Lower lobe of right lung (tissue), 2 donors: ENCODE measurements around the gene FAM118B. TPM values are rescaled to one million over a fixed set of nuclear protein-coding genes. Genes with fewer than 3 reads are reported as not detected.

Experiments used
- ATAC-seq, 2 donors: fragments of 200-7000 bp; cut with Tn5 transposase; one replicate each; pipeline ENCODE4 v1.9.1; 2020 to 2022; ENCODE audit warnings: mild to moderate bottlenecking in 2 of 2, moderate library complexity in 2 of 2
- DNase-seq: peaks from one replicate; pipeline ENCODE4 v3.0.0-alpha.2; 2020
- H3K27ac ChIP-seq: fragments of 200-600 bp; one replicate; pipeline ENCODE4 v1.8.0; 2022
- H3K27me3 ChIP-seq: fragments of 200-600 bp; one replicate; pipeline ENCODE4 v1.8.0; 2022; ENCODE audit warnings: low read depth
- H3K36me3 ChIP-seq: fragments of 200-600 bp; one replicate; pipeline ENCODE4 v1.8.0; 2022; ENCODE audit warnings: mild to moderate bottlenecking
- H3K4me1 ChIP-seq: fragments of 200-600 bp; one replicate; pipeline ENCODE4 v1.8.0; 2022
- H3K4me3 ChIP-seq: fragments of 200-600 bp; one replicate; pipeline ENCODE4 v1.8.0; 2022; ENCODE audit warnings: mild to moderate bottlenecking
- H3K9me3 ChIP-seq: fragments of 200-600 bp; one replicate; pipeline ENCODE4 v1.8.0; 2022
- CTCF ChIP-seq: fragments of 200-600 bp; IDR thresholded peaks from one replicate; pipeline ENCODE4 v1.8.0; 2022; ENCODE audit warnings: antibody characterized with exemption, mild to moderate bottlenecking
- intact Hi-C: fragments of 100-400 bp; cut with DNase I; formaldehyde crosslinking; loops from one replicate; pipeline ENCODE4 v1.11.0; 2022
- total RNA-seq: library from RNA; stranded (reverse); fragmentation: NEBNext Ultra II Directional; extraction: Animal tissue kit (Norgen Biotek cat#: 25700); gene quantifications from one replicate; pipeline ENCODE4 v1.2.1, GENCODE V29; 2021
- donor health status: DM: no; HTN: yes; CAD: no; lungs with severe emphysema.

Gene FAM118B
- total RNA-seq, 1 donor from 2014 or later, result 35.2 TPM

GRCh38 chr11:126231725-126232459 lies 20.3 kb downstream of the FAM118B start:
- Histone ChIP-seq H3K9me3 (no peaks in the 10 kb centered on the region), H3K36me3 (peaks cover 23% of the 10 kb centered on the region)
- ATAC-seq, result peak; percentile 92 to 97

GRCh38 chr11:126232683-126233082 lies 21.1 kb downstream of the FAM118B start:
- Histone ChIP-seq H3K4me1 (peaks cover 16% of the 10 kb centered on the region), H3K4me3 (no peak overlapping the region), H3K27me3 (no peaks in the 10 kb centered on the region), H3K9me3 (no peaks in the 10 kb centered on the region), H3K27ac (no peak overlapping the region), H3K36me3 (peaks cover 23% of the 10 kb centered on the region)
- TF ChIP-seq CTCF, result no peak
- DNase-seq, result no peak
- ATAC-seq, result no peak
- intact Hi-C loops, result no loop called here

More at GRCh38 chr11:126231725-126232459, 20.3 kb downstream of the FAM118B start:
- Histone ChIP-seq H3K4me1 (peaks cover 16% of the 10 kb centered on the region), H3K27me3 (no peaks in the 10 kb centered on the region), H3K27ac (no peak overlapping the region), H3K4me3 (no peak overlapping the region)
- no peak for TF ChIP-seq CTCF
- DNase-seq, result no peak
- intact Hi-C loops, result no loop called here

- ATAC-seq (no peak), DNase-seq (no peak)
- Histone ChIP-seq H3K4me1 (peaks cover 16% of the 10 kb centered on the region), H3K36me3 (peaks cover 30% of the 10 kb centered on the region), H3K27me3 (no peaks in the 10 kb centered on the region), H3K4me3 (no peak overlapping the region), H3K27ac (no peak overlapping the region), H3K9me3 (no peaks in the 10 kb centered on the region)
- TF ChIP-seq CTCF, result no peak
- intact Hi-C loops, result no loop called here
Observed at GRCh38 chr11:126233391-126233790, 21.8 kb downstream of the FAM118B start.

GRCh38 chr11:126246636-126247035 lies 35.1 kb downstream of the FAM118B start:
- H3K36me3 ChIP-seq, result peaks cover 59% of the 10 kb centered on the region
- ATAC-seq (no peak), DNase-seq (no peak)
- H3K4me3 ChIP-seq, result no peak overlapping the region
- H3K27ac ChIP-seq, result no peak overlapping the region
- no peaks in the 10 kb centered on the region for H3K9me3 ChIP-seq
- intact Hi-C loops, result no loop called here
- TF ChIP-seq CTCF, result no peak
- no peaks in the 10 kb centered on the region for H3K27me3 ChIP-seq
- H3K4me1 ChIP-seq, result no peaks in the 10 kb centered on the region

- Histone ChIP-seq H3K27me3 (no peaks in the 10 kb centered on the region), H3K27ac (no peak overlapping the region), H3K4me3 (no peak overlapping the region), H3K36me3 (peaks cover 81% of the 10 kb centered on the region), H3K4me1 (no peaks in the 10 kb centered on the region), H3K9me3 (no peaks in the 10 kb centered on the region)
- TF ChIP-seq CTCF, result no peak
- no peak for DNase-seq
- no peak for ATAC-seq
- intact Hi-C loops, result no loop called here
Observed at GRCh38 chr11:126253265-126253664, 41.7 kb downstream of the FAM118B start.
